ENCODE data around the gene NPTXR. TPM values are rescaled to one million over a fixed set of nuclear protein-coding genes. Genes with fewer than 3 reads are reported as not detected.

Gene NPTXR
- total and polyA plus RNA-seq, 8 donors, result 4.5 to 13.3 (median 9.2) TPM

- TF ChIP-seq CTCF (IDR thresholded peaks at IDR 0.05), result no peak
- H3K27me3 ChIP-seq, result no peaks in the 10 kb centered on the region
- intact Hi-C loops (cut with DNase I), result loop anchor here in 1 of 2 donors (10.0 kb wide), 1 partner anchor 252 kb away; no protein-coding TSS in a partner anchor
- peaks cover 12 to 36% of the 10 kb centered on the region in 2 donors for H3K4me1 ChIP-seq
- no peaks in the 10 kb centered on the region for H3K9me3 ChIP-seq
- peak overlapping the region; percentile 64 to 88 for H3K4me3 ChIP-seq
- DNase-seq, result peak; percentile 66 to 89 (median 77)
- H3K27ac ChIP-seq, result peak overlapping the region; percentile 89 to 96
- ATAC-seq, result peak; percentile 63
- peaks cover 0 to 10% of the 10 kb centered on the region in 2 donors for H3K36me3 ChIP-seq
Observed at GRCh38 chr22:38872831-38873248, 29.0 kb upstream of the NPTXR start.

GRCh38 chr22:38872172-38872830 lies 28.5 kb upstream of the NPTXR start, which contains the start of gene CBX6:
Gene CBX6, minus strand, starts transcription at chr22:38872216. Its CDS starts 26 bp downstream, at chr22:38872190.
- Histone ChIP-seq H3K4me1 (peaks cover 12 to 36% of the 10 kb centered on the region in 2 donors), H3K27me3 (no peaks in the 10 kb centered on the region), H3K36me3 (peaks cover 0 to 15% of the 10 kb centered on the region in 2 donors), H3K27ac (peak within 1 kb of the TSS; percentile 89 to 96), H3K4me3 (peak within 1 kb of the TSS; percentile 69 to 88), H3K9me3 (no peaks in the 10 kb centered on the region)
- DNase-seq (peak; percentile 96 to 98 (median 97)), ATAC-seq (peak; percentile 85)
- no peak for TF ChIP-seq CTCF (IDR thresholded peaks at IDR 0.05)
- intact Hi-C loops (cut with DNase I), result loop anchor here in 1 of 2 donors (10.0 kb wide), 1 partner anchor 252 kb away; no protein-coding TSS in a partner anchor

GRCh38 chr22:38871360-38872171 lies 27.7 kb upstream of the NPTXR start:
- peak; percentile 5 for ATAC-seq
- peak in 1 of 4 donors; percentile 84 for DNase-seq
- intact Hi-C loops (cut with DNase I), result loop anchor here in 1 of 2 donors (10.0 kb wide), 1 partner anchor 253 kb away; no protein-coding TSS in a partner anchor

GRCh38 chr22:38870791-38871359 lies 27.0 kb upstream of the NPTXR start:
- peaks cover 12 to 37% of the 10 kb centered on the region in 2 donors for H3K4me1 ChIP-seq
- H3K27ac ChIP-seq, result peak overlapping the region; percentile 82 to 89
- H3K4me3 ChIP-seq, result peak overlapping the region; percentile 69 to 88
- peaks cover 0 to 30% of the 10 kb centered on the region in 2 donors for H3K36me3 ChIP-seq
- no peaks in the 10 kb centered on the region for H3K9me3 ChIP-seq
- no peak for DNase-seq
- intact Hi-C loops (cut with DNase I), result loop anchor here in 1 of 2 donors (10.0 kb wide), 1 partner anchor 254 kb away; no protein-coding TSS in a partner anchor
- TF ChIP-seq CTCF (IDR thresholded peaks at IDR 0.05), result no peak
- ATAC-seq, result no peak
- no peaks in the 10 kb centered on the region for H3K27me3 ChIP-seq

More at GRCh38 chr22:38871360-38872171, 27.7 kb upstream of the NPTXR start:
- peaks cover 12 to 36% of the 10 kb centered on the region in 2 donors for H3K4me1 ChIP-seq
- no peak for TF ChIP-seq CTCF (IDR thresholded peaks at IDR 0.05)
- H3K36me3 ChIP-seq, result peaks cover 0 to 23% of the 10 kb centered on the region in 2 donors
- no peaks in the 10 kb centered on the region for H3K27me3 ChIP-seq
- H3K27ac ChIP-seq, result peak overlapping the region; percentile 82 to 89
- no peaks in the 10 kb centered on the region for H3K9me3 ChIP-seq
- H3K4me3 ChIP-seq, result peak overlapping the region; percentile 69 to 88

Data from left lung (tissue), 10 donors.